GM18526 (cell line): ENCODE data around the gene GIMAP5.

Source experiments
- POLR2A ChIP-seq: IDR thresholded peaks from 3 replicates; pipeline ENCODE4 v1.6.1; 2011; ENCODE audit not compliant: insufficient read length; ENCODE audit errors: extremely low read depth

Gene GIMAP5

GRCh38 chr7:150728011-150728410, 9.2 kb upstream of the GIMAP5 start:
- no peak for TF ChIP-seq POLR2A

GRCh38 chr7:150728609-150729008, 8.6 kb upstream of the GIMAP5 start:
- TF ChIP-seq POLR2A: no peak

DNA sequence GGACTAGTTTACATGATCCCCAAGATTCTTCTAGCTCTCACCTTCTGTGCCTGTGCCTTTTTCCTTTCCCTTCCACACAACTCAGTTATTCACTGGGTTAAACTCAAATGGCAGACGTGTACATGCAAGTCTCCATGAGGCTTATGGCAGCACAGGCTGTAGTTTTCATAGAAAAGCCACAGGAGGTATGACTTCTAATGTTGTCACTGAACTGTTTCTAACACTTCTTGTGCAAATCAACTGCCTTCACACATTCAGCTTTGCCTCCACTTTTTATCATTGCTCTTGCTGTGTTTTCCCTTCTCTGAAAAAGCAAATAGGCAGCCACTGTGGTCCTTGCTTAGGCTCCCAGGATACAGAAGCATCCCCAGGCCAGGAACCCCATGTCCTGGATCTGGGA, 5.3 kb upstream of the GIMAP5 start:
- TF ChIP-seq POLR2A: no peak

- no peak for TF ChIP-seq POLR2A
These were observed 4.3 kb upstream of the GIMAP5 start for GRCh38 chr7:150732786-150733481.

GRCh38 chr7:150733482-150734095, 3.6 kb upstream of the GIMAP5 start:
- TF ChIP-seq POLR2A: no peak

GRCh38 chr7:150734254-150734653, 3.0 kb upstream of the GIMAP5 start:
- no peak for TF ChIP-seq POLR2A

- no peak for TF ChIP-seq POLR2A
These were observed 1.4 kb upstream of the GIMAP5 start for GRCh38 chr7:150735596-150736358.

DNA sequence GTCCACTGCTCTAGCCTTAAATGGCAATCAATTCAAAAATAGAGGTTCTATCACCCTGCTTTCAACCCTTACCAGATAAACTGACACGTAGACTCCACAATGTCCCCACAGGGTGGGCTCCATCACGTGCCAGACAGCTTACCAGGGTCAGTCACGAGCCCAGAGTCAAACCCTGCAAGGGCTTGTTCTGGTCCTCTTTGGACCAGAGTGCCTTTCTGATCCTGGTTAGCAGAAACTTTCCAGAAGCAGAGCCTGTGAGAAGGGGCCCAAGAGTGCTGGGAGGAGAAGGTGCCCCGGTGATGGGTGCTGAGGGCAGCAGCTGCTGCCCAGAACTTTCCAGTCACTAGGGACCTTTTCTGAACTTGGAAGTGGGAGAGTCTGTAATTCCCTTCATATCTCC, 354 bp upstream of the GIMAP5 start:
- TF ChIP-seq POLR2A: no peak

DNA sequence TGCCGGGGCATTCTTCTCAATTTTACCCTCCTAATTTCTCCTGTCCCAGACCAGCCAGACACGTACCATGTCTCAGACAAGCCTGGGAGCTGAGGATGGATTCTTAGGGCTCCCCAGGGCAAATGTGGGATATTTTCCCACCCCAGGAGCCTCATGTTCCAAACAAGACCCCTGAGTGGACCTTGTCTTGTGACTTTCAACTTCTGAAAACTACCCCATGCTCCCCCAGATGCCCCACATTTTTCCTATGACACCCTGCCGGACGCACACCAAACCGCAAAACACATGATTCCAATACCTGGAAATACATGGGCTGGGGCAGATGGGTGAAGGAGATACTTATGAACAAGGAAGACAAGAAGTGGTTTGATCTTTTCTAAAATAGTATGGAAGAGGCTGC, 874 bp downstream of the GIMAP5 start:
- TF ChIP-seq POLR2A: no peak

DNA sequence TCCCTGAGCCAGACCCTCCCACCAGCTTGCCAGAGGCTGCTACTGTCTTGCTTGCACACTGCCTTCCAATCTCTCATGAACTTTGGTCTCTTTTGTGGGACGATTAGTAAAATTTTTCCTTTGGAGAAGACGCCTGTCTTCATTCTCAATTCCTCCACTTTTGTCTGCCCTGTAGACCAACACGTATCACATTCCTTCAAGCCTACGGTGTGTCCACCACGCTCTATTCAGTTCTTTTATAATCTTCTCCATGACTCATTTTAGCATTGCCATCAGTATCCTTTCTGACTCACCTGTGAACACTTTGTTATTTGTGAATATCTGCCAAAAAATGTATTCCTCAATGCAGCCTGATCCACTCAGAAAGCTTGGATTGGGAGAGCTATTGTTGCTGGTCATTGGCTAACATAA, 1.4 kb downstream of the GIMAP5 start:
- no peak for TF ChIP-seq POLR2A

DNA sequence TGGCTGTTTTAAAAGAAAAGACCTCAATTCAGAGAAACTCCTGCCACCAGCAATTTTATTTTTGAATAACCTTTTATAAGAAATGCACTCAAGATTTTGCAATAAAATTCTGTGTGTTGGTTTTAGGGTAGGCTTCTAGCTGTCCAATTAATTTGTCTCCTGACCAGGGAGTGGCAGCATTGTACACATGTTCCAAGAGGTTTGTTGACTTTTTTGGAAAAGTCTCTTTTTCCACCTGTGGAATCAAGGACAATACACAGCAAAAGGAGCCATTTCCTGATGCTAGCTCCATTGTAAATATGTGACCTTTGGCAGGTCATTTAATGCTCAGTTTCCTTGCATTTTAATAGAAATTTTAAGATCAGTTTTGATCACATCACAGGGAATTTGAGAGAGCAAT, 1.8 kb downstream of the GIMAP5 start:
- no peak for TF ChIP-seq POLR2A

GRCh38 chr7:150740053-150740452, 2.8 kb downstream of the GIMAP5 start:
- no peak for TF ChIP-seq POLR2A

DNA sequence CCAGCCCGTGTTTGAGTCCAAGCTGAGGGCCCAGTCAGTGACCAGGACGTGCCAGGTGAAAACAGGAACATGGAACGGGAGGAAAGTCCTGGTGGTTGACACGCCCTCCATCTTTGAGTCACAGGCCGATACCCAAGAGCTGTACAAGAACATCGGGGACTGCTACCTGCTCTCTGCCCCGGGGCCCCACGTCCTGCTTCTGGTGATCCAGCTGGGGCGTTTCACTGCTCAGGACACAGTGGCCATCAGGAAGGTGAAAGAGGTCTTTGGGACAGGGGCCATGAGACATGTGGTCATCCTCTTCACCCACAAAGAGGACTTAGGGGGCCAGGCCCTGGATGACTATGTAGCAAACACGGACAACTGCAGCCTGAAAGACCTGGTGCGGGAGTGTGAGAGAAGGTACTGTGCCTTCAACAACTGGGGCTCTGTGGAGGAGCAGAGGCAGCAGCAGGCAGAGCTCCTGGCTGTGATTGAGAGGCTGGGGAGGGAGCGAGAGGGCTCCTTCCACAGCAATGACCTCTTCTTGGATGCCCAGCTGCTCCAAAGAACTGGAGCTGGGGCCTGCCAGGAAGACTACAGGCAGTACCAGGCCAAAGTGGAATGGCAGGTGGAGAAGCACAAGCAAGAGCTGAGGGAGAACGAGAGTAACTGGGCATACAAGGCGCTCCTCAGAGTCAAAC, 5.2 kb downstream of the GIMAP5 start:
- no peak for TF ChIP-seq POLR2A

DNA sequence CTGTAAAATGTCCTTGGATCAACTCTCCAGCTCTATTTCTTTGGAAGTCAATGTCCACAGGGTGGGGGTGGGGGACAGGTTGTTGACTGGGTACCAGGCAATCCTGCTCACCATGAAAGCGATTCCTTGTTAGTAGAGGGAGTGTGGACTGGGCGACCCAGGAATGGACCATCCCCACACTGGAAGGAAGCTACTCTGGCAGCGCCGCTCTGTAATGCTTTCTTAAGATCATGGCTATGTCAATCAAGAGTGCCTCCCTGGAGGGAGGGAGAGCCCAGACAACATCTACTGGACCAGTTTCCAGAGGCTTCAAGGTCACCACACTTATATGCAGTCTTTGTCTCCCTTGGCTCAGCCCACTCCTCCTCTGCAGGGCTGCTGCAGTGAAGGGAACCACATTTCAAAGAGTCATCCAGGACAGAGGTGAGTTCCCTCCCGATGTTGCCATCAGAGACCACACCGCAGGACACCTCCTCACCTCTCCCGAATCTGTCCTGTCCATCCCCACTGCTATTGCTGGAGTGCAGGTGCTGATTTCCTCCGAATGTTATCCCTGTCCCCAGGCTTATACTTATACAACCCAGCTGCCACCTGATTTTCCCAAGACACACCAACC, 6.9 kb downstream of the GIMAP5 start:
- TF ChIP-seq POLR2A: no peak

DNA sequence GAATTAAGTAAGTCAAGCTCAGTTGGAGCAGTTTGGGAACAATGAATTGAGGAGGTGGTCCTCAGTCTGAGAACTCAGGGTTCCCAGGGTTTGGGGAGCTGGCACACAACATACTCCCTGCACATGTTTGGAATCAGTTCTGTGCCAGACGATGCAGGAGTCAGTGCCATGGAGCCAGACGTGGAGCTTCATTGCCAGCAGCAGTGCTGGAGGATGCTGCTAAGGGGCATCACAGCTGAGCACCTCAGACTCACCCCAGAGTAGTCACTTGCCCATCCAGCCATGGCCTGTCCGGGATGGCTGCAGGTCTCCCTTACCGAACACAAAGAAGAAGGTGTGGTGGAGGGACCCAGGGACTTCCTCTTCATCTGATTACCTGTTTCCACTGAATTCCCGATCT, 7.9 kb downstream of the GIMAP5 start:
- TF ChIP-seq POLR2A: no peak
